ENCODE measurements around the gene CAMTA1. TPM values are rescaled to one million over a fixed set of nuclear protein-coding genes. Genes with fewer than 3 reads are reported as not detected.

The CAMTA1 gene
- total RNA-seq, 1 donor from 2014 or later = 77.6 TPM

- Mint-ChIP-seq H3K9me3 (ENCODE audit: unreplicated experiment) (peaks cover 6% of the 10 kb centered on the region), H3K27ac (ENCODE audit: unreplicated experiment) (no peak overlapping the region), H3K27me3 (ENCODE audit: low read depth, unreplicated experiment) (peaks cover 35% of the 10 kb centered on the region), H3K36me3 (ENCODE audit: low read depth, unreplicated experiment) (peaks cover 3% of the 10 kb centered on the region), H3K4me3 (ENCODE audit: unreplicated experiment) (no peak overlapping the region), H3K4me1 (ENCODE audit: low read depth, unreplicated experiment) (peaks cover 4% of the 10 kb centered on the region)
- Histone ChIP-seq H3K27me3 (ENCODE audit: insufficient read depth, low read length) (no peaks in the 10 kb centered on the region), H3K4me2 (ENCODE audit: low read length) (no peak overlapping the region), H3K36me3 (ENCODE audit: insufficient read depth, low read length) (no peaks in the 10 kb centered on the region), H3K79me2 (ENCODE audit: insufficient read depth, low read length) (no peaks in the 10 kb centered on the region), H3K9ac (ENCODE audit: low read length) (no peak overlapping the region), H4K20me1 (ENCODE audit: insufficient read depth, low read length) (no peaks in the 10 kb centered on the region), H3K27ac (ENCODE audit: low read depth, low read length) (no peak overlapping the region), H2AFZ (ENCODE audit: low read depth, low read length) (no peak overlapping the region), H3K4me3 (ENCODE audit: insufficient read depth, low read depth, low read length) (no peak overlapping the region), H3K9me3 (ENCODE audit: insufficient read depth, low read depth, low read length) (peaks cover 3% of the 10 kb centered on the region), H3K4me1 (ENCODE audit: insufficient read depth, low read length) (peaks cover 9% of the 10 kb centered on the region)
- TF ChIP-seq EZH2 (IDR thresholded peaks at IDR 0.05; ENCODE audit: insufficient read depth, low read length) = no peak
- TF ChIP-seq CTCF (IDR thresholded peaks at IDR 0.05; ENCODE audit: insufficient read depth, low read depth, low read length) = no peak
- DNase-seq (ENCODE audit: low read depth) = no peak
- FAIRE-seq = no peak
These were observed 825.0 kb downstream of the CAMTA1 start for GRCh38 chr1:7610106-7610731.

- DNase-seq (ENCODE audit: low read depth) (no peak), FAIRE-seq (no peak)
- no peaks in the 10 kb centered on the region for H3K27me3 ChIP-seq (ENCODE audit: insufficient read depth, low read length)
- H3K4me3 ChIP-seq (ENCODE audit: insufficient read depth, low read depth, low read length) = no peak overlapping the region
- no peak overlapping the region for H3K27ac ChIP-seq (ENCODE audit: low read depth, low read length)
- H3K36me3 Mint-ChIP-seq (ENCODE audit: low read depth, unreplicated experiment) = no peaks in the 10 kb centered on the region
- peaks cover 34% of the 10 kb centered on the region for H3K27me3 Mint-ChIP-seq (ENCODE audit: low read depth, unreplicated experiment)
- H3K4me1 Mint-ChIP-seq (ENCODE audit: low read depth, unreplicated experiment) = peaks cover 4% of the 10 kb centered on the region
- no peaks in the 10 kb centered on the region for H3K36me3 ChIP-seq (ENCODE audit: insufficient read depth, low read length)
- no peak overlapping the region for H3K9ac ChIP-seq (ENCODE audit: low read length)
- no peak overlapping the region for H2AFZ ChIP-seq (ENCODE audit: low read depth, low read length)
- H3K4me1 ChIP-seq (ENCODE audit: insufficient read depth, low read length) = peaks cover 9% of the 10 kb centered on the region
- H3K4me2 ChIP-seq (ENCODE audit: low read length) = no peak overlapping the region
- H4K20me1 ChIP-seq (ENCODE audit: insufficient read depth, low read length) = no peaks in the 10 kb centered on the region
- H3K79me2 ChIP-seq (ENCODE audit: insufficient read depth, low read length) = no peaks in the 10 kb centered on the region
- H3K4me3 Mint-ChIP-seq (ENCODE audit: unreplicated experiment) = no peak overlapping the region
- peaks cover 6% of the 10 kb centered on the region for H3K9me3 Mint-ChIP-seq (ENCODE audit: unreplicated experiment)
- TF ChIP-seq CTCF (IDR thresholded peaks at IDR 0.05; ENCODE audit: insufficient read depth, low read depth, low read length) = no peak
- no peak for TF ChIP-seq EZH2 (IDR thresholded peaks at IDR 0.05; ENCODE audit: insufficient read depth, low read length)
- H3K27ac Mint-ChIP-seq (ENCODE audit: unreplicated experiment) = no peak overlapping the region
- peaks cover 3% of the 10 kb centered on the region for H3K9me3 ChIP-seq (ENCODE audit: insufficient read depth, low read depth, low read length)
These were observed 825.7 kb downstream of the CAMTA1 start for GRCh38 chr1:7610936-7611335.

- Mint-ChIP-seq H3K4me3 (ENCODE audit: unreplicated experiment) (no peak overlapping the region), H3K36me3 (ENCODE audit: low read depth, unreplicated experiment) (no peaks in the 10 kb centered on the region), H3K27ac (ENCODE audit: unreplicated experiment) (no peak overlapping the region), H3K27me3 (ENCODE audit: low read depth, unreplicated experiment) (peaks cover 32% of the 10 kb centered on the region), H3K9me3 (ENCODE audit: unreplicated experiment) (peaks cover 6% of the 10 kb centered on the region), H3K4me1 (ENCODE audit: low read depth, unreplicated experiment) (peaks cover 6% of the 10 kb centered on the region)
- FAIRE-seq = no peak
- Histone ChIP-seq H3K9me3 (ENCODE audit: insufficient read depth, low read depth, low read length) (peaks cover 3% of the 10 kb centered on the region), H3K27me3 (ENCODE audit: insufficient read depth, low read length) (no peaks in the 10 kb centered on the region), H4K20me1 (ENCODE audit: insufficient read depth, low read length) (no peaks in the 10 kb centered on the region), H3K36me3 (ENCODE audit: insufficient read depth, low read length) (no peaks in the 10 kb centered on the region), H3K79me2 (ENCODE audit: insufficient read depth, low read length) (no peaks in the 10 kb centered on the region), H2AFZ (ENCODE audit: low read depth, low read length) (no peak overlapping the region), H3K9ac (ENCODE audit: low read length) (no peak overlapping the region), H3K4me1 (ENCODE audit: insufficient read depth, low read length) (peaks cover 9% of the 10 kb centered on the region), H3K4me3 (ENCODE audit: insufficient read depth, low read depth, low read length) (no peak overlapping the region), H3K27ac (ENCODE audit: low read depth, low read length) (no peak overlapping the region), H3K4me2 (ENCODE audit: low read length) (no peak overlapping the region)
- TF ChIP-seq CTCF (IDR thresholded peaks at IDR 0.05; ENCODE audit: insufficient read depth, low read depth, low read length) (no peak), EZH2 (IDR thresholded peaks at IDR 0.05; ENCODE audit: insufficient read depth, low read length) (no peak)
- no peak for DNase-seq (ENCODE audit: low read depth)
These were observed 826.3 kb downstream of the CAMTA1 start for GRCh38 chr1:7611421-7612010.

Measured in astrocyte (in vitro differentiated cells and primary cell).